WTC11 (cell line): ENCODE results near the gene TATDN3. TPM values are rescaled to one million over a fixed set of nuclear protein-coding genes. Genes with fewer than 3 reads are reported as not detected.

Source experiments
- ATAC-seq: fragments of 200-7000 bp; cut with Tn5 transposase; 2 replicates; pipeline ENCODE4 v1.10.0; 2021; ENCODE audit warnings: mild to moderate bottlenecking, moderate library complexity
- CTCF ChIA-PET: fragments of 300-600 bp; sonication (Branson Sonifier 250); formaldehyde crosslinking; loops from one replicate; lab custom pipeline; 2021; ENCODE audit warnings: antibody characterized with exemption; lab: Charles Lee
- POLR2A ChIA-PET: fragments of 350-600 bp; sonication (Branson Sonifier 250); formaldehyde crosslinking; loops from one replicate; lab custom pipeline; 2021; ENCODE audit warnings: antibody characterized with exemption; lab: Charles Lee
- DNase-seq: peaks from one replicate; pipeline ENCODE4 v3.0.0; 2021; ENCODE audit warnings: low spot score
- H3K27ac Mint-ChIP-seq: 2 replicates; pipeline ENCODE4 v1.8.0; 2021; ENCODE audit warnings: mixed read lengths
- H3K27me3 Mint-ChIP-seq: 2 replicates; pipeline ENCODE4 v1.8.0; 2021; ENCODE audit warnings: low read depth, mild to moderate bottlenecking, moderate library complexity, mixed read lengths
- H3K36me3 Mint-ChIP-seq: 2 replicates; pipeline ENCODE4 v1.8.0; 2021; ENCODE audit warnings: mixed read lengths
- H3K4me1 Mint-ChIP-seq: 2 replicates; pipeline ENCODE4 v1.8.0; 2022; ENCODE audit warnings: mixed read lengths
- H3K4me3 Mint-ChIP-seq: 2 replicates; pipeline ENCODE4 v1.8.0; 2021; ENCODE audit warnings: mild to moderate bottlenecking, moderate library complexity, mixed read lengths
- H3K9me3 Mint-ChIP-seq: 2 replicates; pipeline ENCODE4 v1.8.0; 2021; ENCODE audit warnings: mixed read lengths
- AR ChIP-seq: fragments of 250-450 bp; sonication (Bioruptor Pico); IDR thresholded peaks from 2 replicates; pipeline ENCODE4 v1.9.0; 2021; ENCODE audit warnings: mild to moderate bottlenecking
- ATF6 ChIP-seq: sonication (generic); formaldehyde crosslinking; IDR thresholded peaks from 2 replicates; pipeline ENCODE4 v1.8.1; 2023; ENCODE audit warnings: mild to moderate bottlenecking, missing genetic modification reagents
- ELF4 ChIP-seq: sonication (generic); formaldehyde crosslinking; IDR thresholded peaks from 2 replicates; pipeline ENCODE4 v1.8.1; 2022; ENCODE audit warnings: low read depth, mild to moderate bottlenecking, moderate library complexity, missing genetic modification reagents
- FOXK1 ChIP-seq: sonication (generic); formaldehyde crosslinking; IDR thresholded peaks from 2 replicates; pipeline ENCODE4 v1.8.0; 2022; ENCODE audit warnings: mild to moderate bottlenecking, moderate library complexity, missing genetic modification reagents
- FOXP4 ChIP-seq: sonication (generic); formaldehyde crosslinking; IDR thresholded peaks from 2 replicates; pipeline ENCODE4 v1.8.0; 2022; ENCODE audit warnings: mild to moderate bottlenecking, missing genetic modification reagents
- GTF2I ChIP-seq: fragments of 250-450 bp; sonication (Bioruptor Pico); conservative IDR thresholded peaks from 2 replicates; pipeline ENCODE4 v1.4.0; 2021; ENCODE audit warnings: mild to moderate bottlenecking
- HMGXB4 ChIP-seq: sonication (generic); formaldehyde crosslinking; IDR thresholded peaks from 2 replicates; pipeline ENCODE4 v1.8.1; 2023; ENCODE audit warnings: mild to moderate bottlenecking, moderate library complexity, missing genetic modification reagents
- MLX ChIP-seq: sonication (generic); formaldehyde crosslinking; IDR thresholded peaks from 2 replicates; pipeline ENCODE4 v1.8.1; 2023; ENCODE audit warnings: mild to moderate bottlenecking, missing genetic modification reagents, moderate library complexity
- MYBL2 ChIP-seq: sonication (generic); formaldehyde crosslinking; IDR thresholded peaks from 2 replicates; pipeline ENCODE4 v1.8.1; 2023; ENCODE audit warnings: mild to moderate bottlenecking, moderate library complexity, missing genetic modification reagents
- NR1H2 ChIP-seq: sonication (generic); formaldehyde crosslinking; IDR thresholded peaks from 2 replicates; pipeline ENCODE4 v1.9.0; 2021; ENCODE audit warnings: mild to moderate bottlenecking, moderate library complexity, missing genetic modification reagents
- NR2C2 ChIP-seq: sonication (generic); formaldehyde crosslinking; IDR thresholded peaks from 2 replicates; pipeline ENCODE4 v1.8.0; 2022; ENCODE audit warnings: mild to moderate bottlenecking, missing genetic modification reagents
- RELA ChIP-seq: sonication (generic); formaldehyde crosslinking; IDR thresholded peaks from 2 replicates; pipeline ENCODE4 v1.8.1; 2022; ENCODE audit warnings: missing genetic modification reagents, mild to moderate bottlenecking, borderline replicate concordance
- TCF7 ChIP-seq: sonication (generic); formaldehyde crosslinking; IDR thresholded peaks from 2 replicates; pipeline ENCODE4 v1.8.0; 2022; ENCODE audit warnings: mild to moderate bottlenecking, low read depth, missing genetic modification reagents, moderate library complexity
- TP53 ChIP-seq: sonication (generic); formaldehyde crosslinking; IDR thresholded peaks from 2 replicates; pipeline ENCODE4 v1.8.1; 2023; ENCODE audit warnings: mild to moderate bottlenecking, missing genetic modification reagents
- USF1 ChIP-seq: sonication (generic); formaldehyde crosslinking; IDR thresholded peaks from 2 replicates; pipeline ENCODE4 v1.8.0; 2022; ENCODE audit warnings: mild to moderate bottlenecking, missing genetic modification reagents
- ZNF121 ChIP-seq: sonication (generic); formaldehyde crosslinking; IDR thresholded peaks from 2 replicates; pipeline ENCODE4 v1.8.0; 2023; ENCODE audit warnings: missing genetic modification reagents
- ZNF396 ChIP-seq: fragments of 250-450 bp; sonication (Bioruptor Pico); IDR thresholded peaks from 2 replicates; pipeline ENCODE4 v1.8.0; 2021; ENCODE audit warnings: mild to moderate bottlenecking, moderate library complexity, borderline replicate concordance
- ZNF512 ChIP-seq: sonication (generic); formaldehyde crosslinking; IDR thresholded peaks from 2 replicates; pipeline ENCODE4 v1.8.1; 2022; ENCODE audit warnings: missing genetic modification reagents, borderline replicate concordance
- total RNA-seq: library from RNA; stranded (reverse); gene quantifications from 3 replicates; pipeline ENCODE4 v1.2.3, GENCODE V29; 2021

TATDN3 gene
- total RNA-seq, 1 experiment from 2014 or later = 19.3 TPM

- no peak for TF ChIP-seq ATF6 (CRISPR knock-in tag)
- no peak for TF ChIP-seq NR2C2 (CRISPR knock-in tag)
These were observed 32.5 kb downstream of the TATDN3 start (continued) for GRCh38 chr1:212824201-212824600.

- Mint-ChIP-seq H3K9me3 (peaks cover 33% of the 10 kb centered on the region), H3K36me3 (peaks cover 27% of the 10 kb centered on the region), H3K4me3 (no peak overlapping the region), H3K27ac (no peak overlapping the region), H3K27me3 (peaks cover 10% of the 10 kb centered on the region), H3K4me1 (0 out of 2 replicates have a peak, but pooled peaks cover 2% of the 10 kb centered on the region)
- ChIA-PET CTCF (interaction anchor here (1.4 kb wide), 1 partner anchor 11 kb away, joined by 3 read pairs; no protein-coding TSS in a partner anchor), POLR2A (no interaction called here)
- DNase-seq (no peak), ATAC-seq (0 out of 2 replicates have a peak, but pooled peaks have one; percentile 24)
- no peak for TF ChIP-seq ZNF396 (CRISPR knock-in tag)
- no peak for TF ChIP-seq HMGXB4 (CRISPR knock-in tag)
- TF ChIP-seq ELF4 (CRISPR knock-in tag) = no peak
- TF ChIP-seq USF1 (CRISPR knock-in tag) = no peak
- no peak for TF ChIP-seq FOXK1 (CRISPR knock-in tag)
- no peak for TF ChIP-seq ZNF121 (CRISPR knock-in tag)
- TF ChIP-seq FOXP4 (CRISPR knock-in tag) = no peak
- TF ChIP-seq MYBL2 (CRISPR knock-in tag) = no peak
- TF ChIP-seq NR2C2 (CRISPR knock-in tag) = no peak
- TF ChIP-seq MLX (CRISPR knock-in tag) = no peak
- TF ChIP-seq TCF7 (CRISPR knock-in tag) = no peak
- no peak for TF ChIP-seq RELA (CRISPR knock-in tag)
- no peak for TF ChIP-seq AR (CRISPR knock-in tag)
- no peak for TF ChIP-seq NR1H2 (CRISPR knock-in tag)
- no peak for TF ChIP-seq GTF2I (CRISPR knock-in tag)
- no peak for TF ChIP-seq ZNF512 (CRISPR knock-in tag)
- TF ChIP-seq TP53 (CRISPR knock-in tag) = no peak
These were observed 34.2 kb downstream of the TATDN3 start for GRCh38 chr1:212825798-212826452.
